ENCODE data around the gene CHAD.
A peak's percentile ranks its signal among the peaks of the same experiment; 100 is the strongest.
"Not testable (repeated sequence)": the region's sequence is repeated elsewhere in the genome, so short reads cannot be mapped to it uniquely, and the experiment has no call there.

The CHAD gene

GRCh38 chr17:50426814-50427787 is 41.6 kb downstream of the CHAD start:
- DNase-seq: no peak

GRCh38 chr17:50426472-50426782 is 42.3 kb downstream of the CHAD start:
- no peak for DNase-seq

- DNase-seq: peak; percentile 65
These were observed 42.8 kb downstream of the CHAD start, which contains the start of gene ACSF2 for GRCh38 chr17:50425682-50426471. TSS of gene ACSF2 (plus strand) at chr17:50426218. CDS start at chr17:50426262, 44 bp downstream.

DNA sequence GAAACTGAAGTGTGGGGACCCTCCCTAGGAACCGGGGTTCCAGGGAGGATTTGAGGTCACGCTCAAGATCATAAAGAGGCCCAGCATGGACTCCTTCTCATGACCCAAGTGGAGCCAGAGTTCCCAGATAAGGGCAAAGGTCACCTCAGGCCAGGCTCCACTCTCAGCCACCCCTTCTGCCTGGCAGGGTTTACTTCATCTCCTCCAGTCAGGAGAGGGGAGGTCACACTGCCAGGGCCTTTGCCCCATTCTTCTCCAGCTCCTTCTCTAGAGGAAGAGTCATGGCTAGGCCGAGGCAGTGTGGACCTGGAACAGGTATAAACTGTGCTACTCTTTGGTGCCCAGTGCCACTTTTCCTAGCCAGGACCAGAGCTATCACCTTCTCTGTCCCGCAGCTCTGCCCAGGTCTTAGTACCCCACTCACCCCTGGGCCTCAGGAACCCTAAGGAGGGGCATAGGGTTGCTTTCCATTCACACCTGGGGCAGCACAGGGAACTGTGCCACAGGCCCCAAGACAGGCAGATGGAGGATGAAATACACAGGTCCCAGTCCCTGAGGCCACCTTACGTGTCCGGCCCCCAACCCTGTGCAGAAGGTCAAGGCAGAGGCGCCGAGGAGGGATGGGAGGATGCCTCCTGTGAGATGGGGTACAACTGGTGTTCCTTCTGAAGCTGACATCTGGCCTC is 43.5 kb downstream of the CHAD start:
- no peak for DNase-seq

- DNase-seq: no peak
These were observed 44.3 kb downstream of the CHAD start for GRCh38 chr17:50424246-50424995.

- no peak for DNase-seq
These were observed 45.0 kb downstream of the CHAD start for GRCh38 chr17:50423553-50424159.

- DNase-seq: no peak
These were observed 45.9 kb downstream of the CHAD start for GRCh38 chr17:50422738-50423137.

DNA sequence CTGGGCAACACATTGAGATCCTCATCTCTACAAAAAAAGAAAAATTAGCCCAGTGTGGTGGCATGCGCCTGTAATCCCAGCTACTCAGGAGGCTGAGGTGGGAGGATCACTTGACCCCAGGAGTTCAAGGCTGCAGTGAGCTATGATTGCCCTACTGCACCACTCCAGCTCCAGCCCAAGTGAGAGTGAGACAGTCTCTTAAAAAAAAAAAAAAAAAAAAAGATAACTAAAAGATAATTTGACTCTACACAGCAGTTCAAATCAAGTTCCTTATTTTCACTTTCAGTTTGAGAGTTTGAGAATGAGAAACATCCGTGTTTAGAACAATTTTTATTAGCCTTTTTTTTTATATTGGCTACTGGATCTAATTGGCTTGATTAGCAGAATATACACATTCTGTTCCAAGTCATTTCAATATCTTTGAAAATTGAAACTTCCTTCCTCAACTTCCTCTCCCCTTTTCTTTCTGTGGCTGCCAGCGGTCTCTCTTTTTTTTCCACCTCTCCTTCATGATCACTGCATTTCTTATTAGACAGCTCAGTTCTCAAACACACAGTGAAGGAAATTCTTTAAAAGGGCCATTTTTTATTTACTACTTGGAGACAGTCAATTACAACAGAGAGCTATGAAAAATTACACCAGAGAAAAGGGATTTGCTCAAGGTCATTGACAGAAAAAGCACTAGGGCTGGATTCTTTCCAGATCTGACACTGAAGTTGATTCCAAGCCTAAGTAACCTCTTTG is 47.2 kb downstream of the CHAD start:
- DNase-seq: no peak

DNA sequence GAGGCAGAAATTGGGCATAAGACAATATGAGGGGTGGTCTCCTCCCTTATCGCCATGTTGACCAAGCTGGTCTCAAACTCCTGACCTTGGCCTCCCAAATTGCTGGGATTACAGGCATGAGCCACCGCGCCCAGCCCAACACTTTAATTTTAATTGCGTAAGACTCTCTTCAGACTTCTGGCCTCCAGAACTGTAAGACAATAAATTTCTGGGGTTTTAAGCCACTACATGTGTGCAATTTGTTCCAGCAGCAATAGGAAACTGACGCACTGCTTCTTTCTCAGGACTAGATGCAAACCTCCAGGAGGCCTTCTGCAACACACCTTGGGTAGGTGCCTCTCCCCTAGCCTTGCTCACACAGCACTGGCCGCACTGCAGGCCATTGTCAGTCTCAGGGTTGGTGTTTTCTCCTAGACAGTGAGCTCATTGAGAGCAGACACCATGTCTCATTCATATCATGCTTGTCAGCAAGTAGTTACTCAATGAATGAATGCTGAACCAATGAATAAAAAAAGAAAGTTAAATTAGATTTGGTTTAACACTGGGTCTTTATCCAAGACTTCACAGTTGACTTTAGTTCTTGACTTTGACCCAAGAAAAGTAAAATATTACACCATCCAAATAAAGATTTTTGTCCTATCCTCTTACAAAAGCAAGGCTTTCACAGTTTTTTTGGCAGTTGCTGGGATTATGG is 48.1 kb downstream of the CHAD start:
- no peak for DNase-seq

DNA sequence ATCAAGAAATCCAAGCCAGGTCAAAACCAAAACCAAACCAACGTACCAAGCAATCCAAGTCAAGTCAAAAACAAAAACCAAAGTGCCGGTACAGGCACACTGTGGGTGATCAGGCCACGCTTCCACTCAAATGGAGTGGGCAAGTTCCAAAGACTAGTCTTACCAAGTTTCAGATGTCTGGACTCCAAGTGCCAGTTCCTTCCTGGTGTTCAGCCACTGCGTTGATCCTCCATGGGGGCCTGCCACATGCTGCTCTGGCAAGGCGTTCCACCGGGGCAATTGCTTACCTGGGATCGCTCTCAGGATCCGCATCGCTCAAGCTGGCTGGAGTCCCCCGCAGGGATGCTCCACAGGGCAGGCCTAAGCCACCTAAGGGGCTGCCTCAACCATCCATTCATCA is 49.1 kb downstream of the CHAD start:
- DNase-seq: not testable (repeated sequence)

DNA sequence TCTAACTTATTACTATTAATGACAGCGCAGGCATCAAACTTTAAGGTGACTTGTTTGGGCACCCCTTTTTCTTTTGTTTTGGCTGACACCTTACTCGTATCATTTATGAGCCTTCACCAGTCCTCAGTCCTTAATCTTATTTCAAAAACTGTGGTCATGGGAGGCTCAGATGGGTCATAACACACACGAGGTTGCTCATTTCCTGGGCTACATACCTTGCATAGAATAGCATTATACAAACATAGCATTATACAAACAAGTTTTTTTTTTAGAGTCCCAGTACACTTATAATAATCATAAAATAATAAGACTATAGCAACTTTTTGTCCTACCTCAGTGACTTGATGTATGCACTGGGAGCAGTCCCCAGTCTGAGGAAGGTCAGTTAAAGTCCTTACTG is 53.9 kb downstream of the CHAD start:
- DNase-seq: no peak
